ENCODE measurements around the gene HMGB4.

DNA sequence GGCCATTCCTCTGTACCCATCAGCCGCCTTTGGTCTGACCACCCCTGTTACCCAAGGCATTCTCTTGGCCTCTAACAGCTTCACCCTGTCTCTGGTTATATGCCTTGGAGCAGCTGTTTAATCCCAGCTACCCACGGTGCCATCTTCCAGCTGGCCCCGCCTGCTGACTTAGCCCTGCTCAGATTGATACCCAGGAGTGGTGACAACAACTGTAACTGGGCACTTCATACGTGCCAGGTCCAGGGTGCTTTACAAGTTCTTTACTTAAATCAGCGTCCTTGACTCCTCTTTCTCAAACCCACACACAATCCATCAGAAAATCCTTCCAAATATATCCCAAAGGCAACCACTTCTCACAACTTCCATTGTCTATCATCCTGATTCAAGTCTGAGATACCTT, 37.2 kb upstream of the HMGB4 start:
- TF ChIP-seq, protein P1, sequence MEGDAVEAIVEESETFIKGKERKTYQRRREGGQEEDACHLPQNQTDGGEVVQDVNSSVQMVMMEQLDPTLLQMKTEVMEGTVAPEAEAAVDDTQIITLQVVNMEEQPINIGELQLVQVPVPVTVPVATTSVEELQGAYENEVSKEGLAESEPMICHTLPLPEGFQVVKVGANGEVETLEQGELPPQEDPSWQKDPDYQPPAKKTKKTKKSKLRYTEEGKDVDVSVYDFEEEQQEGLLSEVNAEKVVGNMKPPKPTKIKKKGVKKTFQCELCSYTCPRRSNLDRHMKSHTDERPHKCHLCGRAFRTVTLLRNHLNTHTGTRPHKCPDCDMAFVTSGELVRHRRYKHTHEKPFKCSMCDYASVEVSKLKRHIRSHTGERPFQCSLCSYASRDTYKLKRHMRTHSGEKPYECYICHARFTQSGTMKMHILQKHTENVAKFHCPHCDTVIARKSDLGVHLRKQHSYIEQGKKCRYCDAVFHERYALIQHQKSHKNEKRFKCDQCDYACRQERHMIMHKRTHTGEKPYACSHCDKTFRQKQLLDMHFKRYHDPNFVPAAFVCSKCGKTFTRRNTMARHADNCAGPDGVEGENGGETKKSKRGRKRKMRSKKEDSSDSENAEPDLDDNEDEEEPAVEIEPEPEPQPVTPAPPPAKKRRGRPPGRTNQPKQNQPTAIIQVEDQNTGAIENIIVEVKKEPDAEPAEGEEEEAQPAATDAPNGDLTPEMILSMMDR (IDR thresholded peaks at IDR 0.05), result no peak
- TF ChIP-seq POLR2A (IDR thresholded peaks at IDR 0.05; ENCODE audit: low read depth) (no peak), POLR2AphosphoS5 (IDR thresholded peaks at IDR 0.05) (no peak)

All from esophagus muscularis mucosa (tissue), 3 donors.